CD4-positive, alpha-beta T cell (primary cell): Measurements from ENCODE around the gene ZNF792. TPM values are rescaled to one million over a fixed set of nuclear protein-coding genes. Genes with fewer than 3 reads are reported as not detected.
"Not testable (repeated sequence)": the region's sequence is repeated elsewhere in the genome, so short reads cannot be mapped to it uniquely, and the experiment has no call there.

Experiments
- ATAC-seq: fragments of 200-7000 bp; cut with Tn5 transposase; one replicate; pipeline ENCODE4 v1.10.0; 2022; ENCODE audit warnings: mild to moderate bottlenecking; ENCODE audit not compliant: poor library complexity
- CTCF ChIA-PET: fragments of 350-600 bp; sonication (Branson Sonifier 250); formaldehyde crosslinking; loops from one replicate; lab custom pipeline; 2021; ENCODE audit warnings: antibody characterized with exemption, inconsistent platforms; lab: Charles Lee
- POLR2A ChIA-PET: fragments of 350-600 bp; sonication (Branson Sonifier 250); formaldehyde crosslinking; loops from one replicate; lab custom pipeline; 2021; ENCODE audit warnings: antibody characterized with exemption, inconsistent platforms; lab: Charles Lee
- DNase-seq, 14 experiments: peaks; one replicate each; pipeline ENCODE4 v3.0.0-alpha.2; 2013 to 2020; ENCODE audit warnings: mixed read lengths in 2 of 14
- H3K27ac ChIP-seq, 2 donors: one replicate each; pipeline versions ENCODE4 v1.5.1 to v1.7.0; 2013; ENCODE audit warnings: low read length in 2 of 2, low read depth in 1 of 2, mild to moderate bottlenecking in 1 of 2
- H3K27me3 ChIP-seq, 2 experiments: 1 replicate in 1 of 2; 2 replicates in 1 of 2; pipeline versions ENCODE4 v1.6.1 to v1.7.0; 2013; ENCODE audit warnings: low read length in 2 of 2, control low read depth in 1 of 2, mild to moderate bottlenecking in 1 of 2, moderate library complexity in 1 of 2; ENCODE audit not compliant: insufficient read depth in 2 of 2, control insufficient read depth in 1 of 2
- H3K36me3 ChIP-seq: one replicate; pipeline ENCODE4 v1.6.1; 2013; ENCODE audit warnings: low read length, control low read depth; ENCODE audit not compliant: insufficient read depth
- H3K4me1 ChIP-seq: one replicate; pipeline ENCODE4 v1.6.1; 2013; ENCODE audit warnings: low read length, control low read depth; ENCODE audit not compliant: insufficient read depth
- H3K4me3 ChIP-seq: one replicate; pipeline ENCODE4 v1.5.1; 2013; ENCODE audit warnings: mild to moderate bottlenecking, low read length, moderate library complexity
- H3K9me3 ChIP-seq, 2 experiments: 1 replicate in 1 of 2; 2 replicates in 1 of 2; pipeline versions ENCODE4 v1.6.1 to v1.7.0; 2013; ENCODE audit warnings: low read length in 2 of 2, mild to moderate bottlenecking in 2 of 2, control low read depth in 1 of 2, moderate library complexity in 1 of 2; ENCODE audit not compliant: control insufficient read depth in 1 of 2, insufficient read depth in 1 of 2
- H3K27ac Mint-ChIP-seq: one replicate; pipeline ENCODE4 v1.8.0; 2020; ENCODE audit warnings: mixed read lengths
- H3K27me3 Mint-ChIP-seq: one replicate; pipeline ENCODE4 v1.8.0; 2021; ENCODE audit warnings: mixed read lengths
- H3K36me3 Mint-ChIP-seq: one replicate; pipeline ENCODE4 v1.8.0; 2021; ENCODE audit warnings: low read depth, mixed read lengths
- H3K4me1 Mint-ChIP-seq: one replicate; pipeline ENCODE4 v1.8.0; 2021; ENCODE audit warnings: low read depth, mixed read lengths
- H3K4me3 Mint-ChIP-seq: one replicate; pipeline ENCODE4 v1.8.0; 2020; ENCODE audit warnings: mild to moderate bottlenecking, mixed read lengths
- H3K9me3 Mint-ChIP-seq: one replicate; pipeline ENCODE4 v1.8.0; 2020; ENCODE audit warnings: mixed read lengths
- CTCF ChIP-seq: fragments of 200-600 bp; IDR thresholded peaks from one replicate; pipeline ENCODE4 v1.8.0; 2022; ENCODE audit warnings: antibody characterized with exemption, mild to moderate bottlenecking
- intact Hi-C, 2 experiments: fragments of 100-400 bp; cut with DNase I in 1 of 2; cut with micrococcal nuclease in 1 of 2; formaldehyde crosslinking; loops; one replicate each; pipeline versions ENCODE4 v1.15.1 to v1.9.0; 2023 to 2025; cut with DNase I, micrococcal nuclease
- total RNA-seq, 174 experiments: library from RNA in 2 of 174; stranded (reverse) in 2 of 174; gene quantifications; one replicate each; pipeline ENCODE4 v1.2.3 and lab custom pipeline; 2021 to 2026

The ZNF792 gene
- total RNA-seq, 2 experiments from 2014 or later, result 6.8 to 8.9 TPM

GRCh38 chr19:35006999-35007365 lies 43.0 kb upstream of the ZNF792 start:
- H3K27me3 ChIP-seq, result no peaks in the 10 kb centered on the region
- no peaks in the 10 kb centered on the region for H3K9me3 ChIP-seq
- no peak overlapping the region for H3K27ac ChIP-seq
- H3K4me3 ChIP-seq, result no peak overlapping the region
- peaks cover 67% of the 10 kb centered on the region for H3K4me1 Mint-ChIP-seq
- POLR2A ChIA-PET, result interaction anchor here (0.5 to 11.9 kb wide), 5 partner anchors 8 to 34 kb away, joined by 3 to 205 read pairs (median 4); partner anchors contain the start of gene GRAMD1A
- CTCF ChIA-PET, result interaction anchor here (1.5 kb wide), 1 partner anchor 37 kb away, joined by 3 read pairs; no protein-coding TSS in a partner anchor
- H3K36me3 ChIP-seq, result peaks cover 68% of the 10 kb centered on the region
- H3K9me3 Mint-ChIP-seq, result no peaks in the 10 kb centered on the region
- H3K27ac Mint-ChIP-seq, result peak overlapping the region; percentile 75
- no peaks in the 10 kb centered on the region for H3K27me3 Mint-ChIP-seq
- H3K4me3 Mint-ChIP-seq, result peak overlapping the region; percentile 3
- peaks cover 74% of the 10 kb centered on the region for H3K4me1 ChIP-seq
- DNase-seq, result no peak
- intact Hi-C loops, result loop anchor here in 1 of 2 experiments (10.0 kb wide), 1 partner anchor 332 kb away; the partner anchor contains the start of genes SCGB2B2 and ZNF302
- TF ChIP-seq CTCF, result no peak
- ATAC-seq, result no peak
- H3K36me3 Mint-ChIP-seq, result peaks cover 75% of the 10 kb centered on the region

GRCh38 chr19:35006342-35006998 lies 42.4 kb upstream of the ZNF792 start:
- ATAC-seq (no peak), DNase-seq (no peak)
- no peak overlapping the region for H3K27ac ChIP-seq
- no peak for TF ChIP-seq CTCF
- H3K4me3 ChIP-seq, result no peak overlapping the region
- H3K9me3 Mint-ChIP-seq, result no peaks in the 10 kb centered on the region
- ChIA-PET POLR2A (interaction anchor here (0.5 to 11.9 kb wide), 4 partner anchors 7 to 31 kb away, joined by 3 to 205 read pairs (median 4); partner anchors contain the start of gene GRAMD1A), CTCF (interaction anchor here (1.5 kb wide), 1 partner anchor 38 kb away, joined by 3 read pairs; no protein-coding TSS in a partner anchor)
- H3K4me1 Mint-ChIP-seq, result peaks cover 65% of the 10 kb centered on the region
- peaks cover 72% of the 10 kb centered on the region for H3K36me3 Mint-ChIP-seq
- peak overlapping the region; percentile 3 for H3K4me3 Mint-ChIP-seq
- H3K4me1 ChIP-seq, result peaks cover 74% of the 10 kb centered on the region
- H3K9me3 ChIP-seq, result no peaks in the 10 kb centered on the region
- peak overlapping the region; percentile 75 for H3K27ac Mint-ChIP-seq
- no peaks in the 10 kb centered on the region for H3K27me3 ChIP-seq
- intact Hi-C loops, result loop anchor here in 1 of 2 experiments (10.0 kb wide), 1 partner anchor 332 kb away; the partner anchor contains the start of genes SCGB2B2 and ZNF302
- H3K27me3 Mint-ChIP-seq, result no peaks in the 10 kb centered on the region
- peaks cover 65% of the 10 kb centered on the region for H3K36me3 ChIP-seq

GRCh38 chr19:35006007-35006341 lies 41.9 kb upstream of the ZNF792 start:
- Mint-ChIP-seq H3K27ac (peak overlapping the region; percentile 75), H3K4me1 (peaks cover 63% of the 10 kb centered on the region), H3K36me3 (peaks cover 71% of the 10 kb centered on the region), H3K4me3 (peak overlapping the region; percentile 56)
- H3K9me3 Mint-ChIP-seq, H3K27me3 Mint-ChIP-seq, ATAC-seq, CTCF ChIA-PET, H3K4me3 ChIP-seq, H3K9me3 ChIP-seq, DNase-seq, H3K27me3 ChIP-seq: not testable (repeated sequence)
- peaks cover 60% of the 10 kb centered on the region for H3K36me3 ChIP-seq
- peaks cover 73% of the 10 kb centered on the region for H3K4me1 ChIP-seq
- intact Hi-C loops, result loop anchor here in 1 of 2 experiments (10.0 kb wide), 1 partner anchor 331 kb away; the partner anchor contains the start of genes SCGB2B2 and ZNF302
- POLR2A ChIA-PET, result interaction anchor here (1.6 to 11.9 kb wide), 2 partner anchors 7 to 14 kb away, joined by 4 to 205 read pairs; partner anchors contain the start of gene GRAMD1A
- peak overlapping the region in 1 of 2 donors; percentile 14 for H3K27ac ChIP-seq
